ENCODE results near the gene TRPC6.

Gene TRPC6

DNA sequence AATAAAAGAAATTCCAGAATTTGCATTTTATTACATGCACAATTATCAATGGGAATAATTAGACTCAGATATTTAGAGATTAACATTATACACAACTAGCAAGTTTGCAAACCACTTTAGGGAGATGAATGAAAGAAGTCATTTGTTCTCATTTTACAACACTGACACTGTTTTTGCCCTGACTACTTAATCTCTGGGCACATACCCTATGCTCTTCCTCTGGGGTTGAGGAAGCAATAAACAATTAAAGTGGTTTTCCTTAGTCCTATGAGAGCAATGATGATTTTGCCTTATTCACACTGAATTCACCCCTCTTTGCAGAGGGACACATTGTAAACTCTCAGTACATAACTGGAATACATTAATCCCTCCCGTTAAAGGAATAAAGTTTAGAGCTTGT is 72.7 kb downstream of the TRPC6 start:
- H3K27ac ChIP-seq (replicated peaks): no peak overlapping the region
- TF ChIP-seq GABPA (IDR thresholded peaks at IDR 0.05; ENCODE audit: low read depth): no peak
- TF ChIP-seq, protein P1, sequence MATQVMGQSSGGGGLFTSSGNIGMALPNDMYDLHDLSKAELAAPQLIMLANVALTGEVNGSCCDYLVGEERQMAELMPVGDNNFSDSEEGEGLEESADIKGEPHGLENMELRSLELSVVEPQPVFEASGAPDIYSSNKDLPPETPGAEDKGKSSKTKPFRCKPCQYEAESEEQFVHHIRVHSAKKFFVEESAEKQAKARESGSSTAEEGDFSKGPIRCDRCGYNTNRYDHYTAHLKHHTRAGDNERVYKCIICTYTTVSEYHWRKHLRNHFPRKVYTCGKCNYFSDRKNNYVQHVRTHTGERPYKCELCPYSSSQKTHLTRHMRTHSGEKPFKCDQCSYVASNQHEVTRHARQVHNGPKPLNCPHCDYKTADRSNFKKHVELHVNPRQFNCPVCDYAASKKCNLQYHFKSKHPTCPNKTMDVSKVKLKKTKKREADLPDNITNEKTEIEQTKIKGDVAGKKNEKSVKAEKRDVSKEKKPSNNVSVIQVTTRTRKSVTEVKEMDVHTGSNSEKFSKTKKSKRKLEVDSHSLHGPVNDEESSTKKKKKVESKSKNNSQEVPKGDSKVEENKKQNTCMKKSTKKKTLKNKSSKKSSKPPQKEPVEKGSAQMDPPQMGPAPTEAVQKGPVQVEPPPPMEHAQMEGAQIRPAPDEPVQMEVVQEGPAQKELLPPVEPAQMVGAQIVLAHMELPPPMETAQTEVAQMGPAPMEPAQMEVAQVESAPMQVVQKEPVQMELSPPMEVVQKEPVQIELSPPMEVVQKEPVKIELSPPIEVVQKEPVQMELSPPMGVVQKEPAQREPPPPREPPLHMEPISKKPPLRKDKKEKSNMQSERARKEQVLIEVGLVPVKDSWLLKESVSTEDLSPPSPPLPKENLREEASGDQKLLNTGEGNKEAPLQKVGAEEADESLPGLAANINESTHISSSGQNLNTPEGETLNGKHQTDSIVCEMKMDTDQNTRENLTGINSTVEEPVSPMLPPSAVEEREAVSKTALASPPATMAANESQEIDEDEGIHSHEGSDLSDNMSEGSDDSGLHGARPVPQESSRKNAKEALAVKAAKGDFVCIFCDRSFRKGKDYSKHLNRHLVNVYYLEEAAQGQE (IDR thresholded peaks at IDR 0.05; ENCODE audit: insufficient replicate concordance, low read depth): no peak
- TF ChIP-seq, protein P2, sequence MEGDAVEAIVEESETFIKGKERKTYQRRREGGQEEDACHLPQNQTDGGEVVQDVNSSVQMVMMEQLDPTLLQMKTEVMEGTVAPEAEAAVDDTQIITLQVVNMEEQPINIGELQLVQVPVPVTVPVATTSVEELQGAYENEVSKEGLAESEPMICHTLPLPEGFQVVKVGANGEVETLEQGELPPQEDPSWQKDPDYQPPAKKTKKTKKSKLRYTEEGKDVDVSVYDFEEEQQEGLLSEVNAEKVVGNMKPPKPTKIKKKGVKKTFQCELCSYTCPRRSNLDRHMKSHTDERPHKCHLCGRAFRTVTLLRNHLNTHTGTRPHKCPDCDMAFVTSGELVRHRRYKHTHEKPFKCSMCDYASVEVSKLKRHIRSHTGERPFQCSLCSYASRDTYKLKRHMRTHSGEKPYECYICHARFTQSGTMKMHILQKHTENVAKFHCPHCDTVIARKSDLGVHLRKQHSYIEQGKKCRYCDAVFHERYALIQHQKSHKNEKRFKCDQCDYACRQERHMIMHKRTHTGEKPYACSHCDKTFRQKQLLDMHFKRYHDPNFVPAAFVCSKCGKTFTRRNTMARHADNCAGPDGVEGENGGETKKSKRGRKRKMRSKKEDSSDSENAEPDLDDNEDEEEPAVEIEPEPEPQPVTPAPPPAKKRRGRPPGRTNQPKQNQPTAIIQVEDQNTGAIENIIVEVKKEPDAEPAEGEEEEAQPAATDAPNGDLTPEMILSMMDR (IDR thresholded peaks at IDR 0.05; ENCODE audit: insufficient read depth, low read length): no peak
- no peak overlapping the region for H3K4me3 ChIP-seq (replicated peaks; ENCODE audit: insufficient read depth, low read length)
- no peak for DNase-seq (ENCODE audit: low read depth in 1 of 2, low spot score in 1 of 2)
- H3K27me3 ChIP-seq (ENCODE audit: insufficient read depth, poor library complexity, severe bottlenecking): no peaks in the 10 kb centered on the region

DNA sequence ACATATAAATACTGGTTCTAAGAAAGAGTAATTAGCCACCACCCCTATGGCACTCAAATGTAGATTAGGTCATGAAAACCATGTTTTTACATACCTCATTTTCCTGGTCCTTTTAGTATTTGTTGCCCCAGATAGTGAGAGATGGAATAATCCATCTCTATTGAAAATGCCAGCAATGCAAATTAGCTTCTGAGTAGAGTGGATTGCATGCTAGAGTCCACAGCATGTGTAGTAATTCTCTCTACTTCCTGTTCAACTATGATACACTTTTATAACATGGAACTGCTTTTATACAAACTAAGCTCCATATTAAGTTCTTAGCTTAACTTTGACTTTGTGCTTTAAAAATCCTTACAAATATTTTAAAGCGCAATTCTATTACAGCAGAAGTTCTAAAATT is 73.2 kb downstream of the TRPC6 start:
- TF ChIP-seq SPI1 (IDR thresholded peaks at IDR 0.05; ENCODE audit: borderline replicate concordance, low read depth) (no peak), GABPA (IDR thresholded peaks at IDR 0.05; ENCODE audit: low read depth) (no peak), POLR2AphosphoS5 (IDR thresholded peaks at IDR 0.05; ENCODE audit: low read depth) (no peak)
- TF ChIP-seq, protein P2 (IDR thresholded peaks at IDR 0.05; ENCODE audit: insufficient read depth, low read length): no peak
- TF ChIP-seq, protein P1 (IDR thresholded peaks at IDR 0.05; ENCODE audit: insufficient replicate concordance, low read depth): no peak
- no peak overlapping the region for H3K4me3 ChIP-seq (replicated peaks; ENCODE audit: insufficient read depth, low read length)
- no peak overlapping the region for H3K27ac ChIP-seq (replicated peaks)
- DNase-seq (ENCODE audit: low read depth in 1 of 2, low spot score in 1 of 2): no peak
- no peaks in the 10 kb centered on the region for H3K27me3 ChIP-seq (ENCODE audit: insufficient read depth, poor library complexity, severe bottlenecking)

DNA sequence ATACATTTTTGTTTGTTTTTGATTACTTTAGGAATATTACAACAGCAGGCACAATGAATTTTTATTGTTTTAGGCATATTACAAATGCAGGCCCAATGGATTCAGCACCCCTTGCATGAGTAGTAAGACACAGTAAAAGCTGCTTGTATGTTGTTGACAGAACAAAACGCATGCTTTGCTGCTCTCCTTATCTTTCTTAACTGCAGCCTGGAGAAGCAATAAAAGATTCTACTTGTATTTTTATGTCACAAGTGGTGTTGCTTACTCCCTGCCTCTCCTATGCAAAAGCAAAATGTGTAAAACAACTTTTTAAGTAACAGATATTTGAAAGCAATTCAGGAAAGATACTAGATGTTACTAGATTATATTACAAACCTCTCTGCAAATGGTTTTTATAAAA is 73.9 kb downstream of the TRPC6 start:
- Histone ChIP-seq H3K27me3 (ENCODE audit: insufficient read depth, poor library complexity, severe bottlenecking) (no peaks in the 10 kb centered on the region), H3K4me3 (replicated peaks; ENCODE audit: insufficient read depth, low read length) (no peak overlapping the region), H3K27ac (replicated peaks) (no peak overlapping the region)
- TF ChIP-seq, protein P1 (IDR thresholded peaks at IDR 0.05; ENCODE audit: insufficient replicate concordance, low read depth): no peak
- no peak for TF ChIP-seq POLR2AphosphoS5 (IDR thresholded peaks at IDR 0.05; ENCODE audit: low read depth)
- no peak for TF ChIP-seq SPI1 (IDR thresholded peaks at IDR 0.05; ENCODE audit: borderline replicate concordance, low read depth)
- TF ChIP-seq GABPA (IDR thresholded peaks at IDR 0.05; ENCODE audit: low read depth): no peak
- TF ChIP-seq, protein P2 (IDR thresholded peaks at IDR 0.05; ENCODE audit: insufficient read depth, low read length): no peak
- DNase-seq (ENCODE audit: low read depth in 1 of 2, low spot score in 1 of 2): no peak

Measured in HL-60 (cell line).